ENCODE measurements around the gene MAML2. TPM values are rescaled to one million over a fixed set of nuclear protein-coding genes. Genes with fewer than 3 reads are reported as not detected.

The MAML2 gene
- total and polyA plus RNA-seq, 2 experiments from 2014 or later: 2.0 to 7.1 TPM

DNA sequence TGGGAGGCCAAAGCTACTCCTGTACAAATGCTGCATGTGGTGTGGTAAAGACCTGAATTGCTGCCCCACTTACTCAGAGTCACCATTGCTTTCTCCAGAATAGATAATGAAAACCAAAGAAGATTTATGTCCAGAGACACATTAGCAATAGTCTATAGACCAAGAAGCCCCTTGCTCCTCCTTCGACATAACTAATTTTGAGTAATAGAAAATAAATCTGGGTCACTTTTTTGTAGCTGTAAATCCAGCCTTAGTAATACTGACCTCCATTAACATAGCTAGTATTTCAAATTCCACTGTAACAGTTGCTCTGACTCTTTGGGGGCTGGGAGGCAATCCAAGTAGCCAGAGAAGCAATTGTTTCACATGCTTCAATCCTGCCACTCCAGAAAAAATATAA, 145.9 kb downstream of the MAML2 start (continued):
- TF ChIP-seq, protein P1, sequence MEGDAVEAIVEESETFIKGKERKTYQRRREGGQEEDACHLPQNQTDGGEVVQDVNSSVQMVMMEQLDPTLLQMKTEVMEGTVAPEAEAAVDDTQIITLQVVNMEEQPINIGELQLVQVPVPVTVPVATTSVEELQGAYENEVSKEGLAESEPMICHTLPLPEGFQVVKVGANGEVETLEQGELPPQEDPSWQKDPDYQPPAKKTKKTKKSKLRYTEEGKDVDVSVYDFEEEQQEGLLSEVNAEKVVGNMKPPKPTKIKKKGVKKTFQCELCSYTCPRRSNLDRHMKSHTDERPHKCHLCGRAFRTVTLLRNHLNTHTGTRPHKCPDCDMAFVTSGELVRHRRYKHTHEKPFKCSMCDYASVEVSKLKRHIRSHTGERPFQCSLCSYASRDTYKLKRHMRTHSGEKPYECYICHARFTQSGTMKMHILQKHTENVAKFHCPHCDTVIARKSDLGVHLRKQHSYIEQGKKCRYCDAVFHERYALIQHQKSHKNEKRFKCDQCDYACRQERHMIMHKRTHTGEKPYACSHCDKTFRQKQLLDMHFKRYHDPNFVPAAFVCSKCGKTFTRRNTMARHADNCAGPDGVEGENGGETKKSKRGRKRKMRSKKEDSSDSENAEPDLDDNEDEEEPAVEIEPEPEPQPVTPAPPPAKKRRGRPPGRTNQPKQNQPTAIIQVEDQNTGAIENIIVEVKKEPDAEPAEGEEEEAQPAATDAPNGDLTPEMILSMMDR (conservative IDR thresholded peaks at IDR 0.05; ENCODE audit: low read depth in 2 of 2): no peak
- TF ChIP-seq, protein P2, sequence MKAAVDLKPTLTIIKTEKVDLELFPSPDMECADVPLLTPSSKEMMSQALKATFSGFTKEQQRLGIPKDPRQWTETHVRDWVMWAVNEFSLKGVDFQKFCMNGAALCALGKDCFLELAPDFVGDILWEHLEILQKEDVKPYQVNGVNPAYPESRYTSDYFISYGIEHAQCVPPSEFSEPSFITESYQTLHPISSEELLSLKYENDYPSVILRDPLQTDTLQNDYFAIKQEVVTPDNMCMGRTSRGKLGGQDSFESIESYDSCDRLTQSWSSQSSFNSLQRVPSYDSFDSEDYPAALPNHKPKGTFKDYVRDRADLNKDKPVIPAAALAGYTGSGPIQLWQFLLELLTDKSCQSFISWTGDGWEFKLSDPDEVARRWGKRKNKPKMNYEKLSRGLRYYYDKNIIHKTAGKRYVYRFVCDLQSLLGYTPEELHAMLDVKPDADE (IDR thresholded peaks at IDR 0.05): no peak
- TF ChIP-seq ZNF331 (CRISPR knock-in tag; IDR thresholded peaks at IDR 0.05; ENCODE audit: low read depth): no peak

DNA sequence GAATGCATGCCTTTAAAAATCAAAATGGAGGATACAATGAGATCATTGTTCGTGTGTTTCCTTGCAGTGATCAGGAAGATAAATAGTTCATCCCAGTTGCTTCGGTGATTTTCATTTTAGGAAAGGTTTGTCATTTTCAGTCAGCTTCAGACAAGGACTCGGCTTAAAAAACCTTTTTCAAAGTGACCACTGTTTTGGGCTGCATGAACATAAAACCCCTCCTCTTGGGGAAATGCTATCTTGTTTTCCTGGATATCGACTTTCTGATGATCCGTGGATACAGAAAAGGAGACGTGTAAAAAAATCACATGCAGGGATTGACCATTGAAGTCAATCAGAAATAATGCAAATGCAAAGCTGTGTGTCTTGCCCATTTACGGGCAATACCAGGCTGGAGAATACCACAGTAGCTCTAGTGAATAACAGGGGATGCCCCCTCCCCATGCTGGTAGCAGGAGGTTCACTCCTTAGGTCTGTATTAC, 146.8 kb downstream of the MAML2 start:
- Histone ChIP-seq H4K20me1 (replicated peaks; ENCODE audit: insufficient read depth) (no peaks in the 10 kb centered on the region), H3K4me1 (ENCODE audit: insufficient read depth) (peaks cover 46% of the 10 kb centered on the region), H3F3A (replicated peaks; ENCODE audit: low read depth) (no peaks in the 10 kb centered on the region), H3K9me2 (ENCODE audit: insufficient read depth) (peaks cover 12% of the 10 kb centered on the region), H2AFZ (no peak overlapping the region), H3K27ac (ENCODE audit: low read depth) (peak overlapping the region; percentile 34; the same call in 1 of the 2 replicates), H3K4me3 (no peak overlapping the region), H3K79me2 (replicated peaks; ENCODE audit: insufficient read depth) (no peaks in the 10 kb centered on the region), H3K36me3 (ENCODE audit: insufficient read depth) (no peaks in the 10 kb centered on the region), H3K27me3 (ENCODE audit: insufficient read depth) (no peaks in the 10 kb centered on the region), H3K4me2 (no peak overlapping the region)
- no peaks in the 10 kb centered on the region; the same call in 2 of the 3 replicates for H3K36me3 Mint-ChIP-seq (ENCODE audit: low read depth)
- DNase-seq (ENCODE audit: low spot score) (no peak), ATAC-seq (peak; percentile 84)
- peaks cover 60% of the 10 kb centered on the region for H3K4me1 Mint-ChIP-seq
- H3K4me3 Mint-ChIP-seq: no peak overlapping the region
- peak overlapping the region; percentile 53 for H3K27ac Mint-ChIP-seq
- H3K27me3 Mint-ChIP-seq (ENCODE audit: insufficient read depth, low read depth, poor library complexity): peaks cover 7% of the 10 kb centered on the region
- TF ChIP-seq POLR2AphosphoS5 (IDR thresholded peaks at IDR 0.05; ENCODE audit: low read depth) (no peak), NANOG (IDR thresholded peaks at IDR 0.05; ENCODE audit: borderline replicate concordance) (no peak), STAT1 (IDR thresholded peaks at IDR 0.05; ENCODE audit: unreplicated experiment) (no peak), EZH2 (IDR thresholded peaks at IDR 0.05; ENCODE audit: low read depth, unreplicated experiment) (no peak), JUNB (IDR thresholded peaks at IDR 0.05; ENCODE audit: unreplicated experiment) (no peak), ZNF331 (CRISPR knock-in tag; IDR thresholded peaks at IDR 0.05; ENCODE audit: low read depth) (no peak), CREB1 (CRISPR knock-in tag; IDR thresholded peaks at IDR 0.05; ENCODE audit: low read depth) (no peak)
- TF ChIP-seq, protein P1 (conservative IDR thresholded peaks at IDR 0.05; ENCODE audit: low read depth in 2 of 2): no peak
- TF ChIP-seq, protein P3, sequence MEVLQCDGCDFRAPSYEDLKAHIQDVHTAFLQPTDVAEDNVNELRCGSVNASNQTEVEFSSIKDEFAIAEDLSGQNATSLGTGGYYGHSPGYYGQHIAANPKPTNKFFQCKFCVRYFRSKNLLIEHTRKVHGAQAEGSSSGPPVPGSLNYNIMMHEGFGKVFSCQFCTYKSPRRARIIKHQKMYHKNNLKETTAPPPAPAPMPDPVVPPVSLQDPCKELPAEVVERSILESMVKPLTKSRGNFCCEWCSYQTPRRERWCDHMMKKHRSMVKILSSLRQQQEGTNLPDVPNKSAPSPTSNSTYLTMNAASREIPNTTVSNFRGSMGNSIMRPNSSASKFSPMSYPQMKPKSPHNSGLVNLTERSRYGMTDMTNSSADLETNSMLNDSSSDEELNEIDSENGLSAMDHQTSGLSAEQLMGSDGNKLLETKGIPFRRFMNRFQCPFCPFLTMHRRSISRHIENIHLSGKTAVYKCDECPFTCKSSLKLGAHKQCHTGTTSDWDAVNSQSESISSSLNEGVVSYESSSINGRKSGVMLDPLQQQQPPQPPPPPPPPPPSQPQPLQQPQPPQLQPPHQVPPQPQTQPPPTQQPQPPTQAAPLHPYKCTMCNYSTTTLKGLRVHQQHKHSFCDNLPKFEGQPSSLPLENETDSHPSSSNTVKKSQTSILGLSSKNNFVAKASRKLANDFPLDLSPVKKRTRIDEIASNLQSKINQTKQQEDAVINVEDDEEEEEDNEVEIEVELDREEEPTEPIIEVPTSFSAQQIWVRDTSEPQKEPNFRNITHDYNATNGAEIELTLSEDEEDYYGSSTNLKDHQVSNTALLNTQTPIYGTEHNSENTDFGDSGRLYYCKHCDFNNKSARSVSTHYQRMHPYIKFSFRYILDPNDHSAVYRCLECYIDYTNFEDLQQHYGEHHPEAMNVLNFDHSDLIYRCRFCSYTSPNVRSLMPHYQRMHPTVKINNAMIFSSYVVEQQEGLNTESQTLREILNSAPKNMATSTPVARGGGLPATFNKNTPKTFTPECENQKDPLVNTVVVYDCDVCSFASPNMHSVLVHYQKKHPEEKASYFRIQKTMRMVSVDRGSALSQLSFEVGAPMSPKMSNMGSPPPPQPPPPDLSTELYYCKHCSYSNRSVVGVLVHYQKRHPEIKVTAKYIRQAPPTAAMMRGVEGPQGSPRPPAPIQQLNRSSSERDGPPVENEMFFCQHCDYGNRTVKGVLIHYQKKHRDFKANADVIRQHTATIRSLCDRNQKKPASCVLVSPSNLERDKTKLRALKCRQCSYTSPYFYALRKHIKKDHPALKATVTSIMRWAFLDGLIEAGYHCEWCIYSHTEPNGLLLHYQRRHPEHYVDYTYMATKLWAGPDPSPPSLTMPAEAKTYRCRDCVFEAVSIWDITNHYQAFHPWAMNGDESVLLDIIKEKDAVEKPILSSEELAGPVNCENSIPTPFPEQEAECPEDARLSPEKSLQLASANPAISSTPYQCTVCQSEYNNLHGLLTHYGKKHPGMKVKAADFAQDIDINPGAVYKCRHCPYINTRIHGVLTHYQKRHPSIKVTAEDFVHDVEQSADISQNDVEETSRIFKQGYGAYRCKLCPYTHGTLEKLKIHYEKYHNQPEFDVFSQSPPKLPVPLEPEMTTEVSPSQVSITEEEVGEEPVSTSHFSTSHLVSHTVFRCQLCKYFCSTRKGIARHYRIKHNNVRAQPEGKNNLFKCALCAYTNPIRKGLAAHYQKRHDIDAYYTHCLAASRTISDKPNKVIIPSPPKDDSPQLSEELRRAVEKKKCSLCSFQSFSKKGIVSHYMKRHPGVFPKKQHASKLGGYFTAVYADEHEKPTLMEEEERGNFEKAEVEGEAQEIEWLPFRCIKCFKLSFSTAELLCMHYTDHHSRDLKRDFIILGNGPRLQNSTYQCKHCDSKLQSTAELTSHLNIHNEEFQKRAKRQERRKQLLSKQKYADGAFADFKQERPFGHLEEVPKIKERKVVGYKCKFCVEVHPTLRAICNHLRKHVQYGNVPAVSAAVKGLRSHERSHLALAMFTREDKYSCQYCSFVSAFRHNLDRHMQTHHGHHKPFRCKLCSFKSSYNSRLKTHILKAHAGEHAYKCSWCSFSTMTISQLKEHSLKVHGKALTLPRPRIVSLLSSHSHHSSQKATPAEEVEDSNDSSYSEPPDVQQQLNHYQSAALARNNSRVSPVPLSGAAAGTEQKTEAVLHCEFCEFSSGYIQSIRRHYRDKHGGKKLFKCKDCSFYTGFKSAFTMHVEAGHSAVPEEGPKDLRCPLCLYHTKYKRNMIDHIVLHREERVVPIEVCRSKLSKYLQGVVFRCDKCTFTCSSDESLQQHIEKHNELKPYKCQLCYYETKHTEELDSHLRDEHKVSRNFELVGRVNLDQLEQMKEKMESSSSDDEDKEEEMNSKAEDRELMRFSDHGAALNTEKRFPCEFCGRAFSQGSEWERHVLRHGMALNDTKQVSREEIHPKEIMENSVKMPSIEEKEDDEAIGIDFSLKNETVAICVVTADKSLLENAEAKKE (CRISPR knock-in tag; IDR thresholded peaks at IDR 0.05): no peak
- H3K9me3 Mint-ChIP-seq: no peaks in the 10 kb centered on the region; the same call in 2 of the 3 replicates

Data from GM23338 (cell line).